HepG2 (cell line): Measurements from ENCODE around the gene BAIAP3. TPM values are rescaled to one million over a fixed set of nuclear protein-coding genes. Genes with fewer than 3 reads are reported as not detected.
A peak's percentile ranks its signal among the peaks of the same experiment; 100 is the strongest.

ENCODE experiments used
- ATAC-seq: fragments of 200-7000 bp; cut with Tn5 transposase; 3 replicates; pipeline ENCODE4 v1.9.1; 2020; ENCODE audit warnings: mild to moderate bottlenecking, moderate library complexity
- BruUV-seq: library from RNA; stranded (reverse); fragments of 400-500 nt; replicated peaks from 2 replicates; lab custom pipeline; 2021; lab: Mats Ljungman, UMichigan
- CTCF ChIA-PET: fragments of 300-600 bp; formaldehyde crosslinking; extraction: SDS; loops from one replicate; lab custom pipeline; 2021; ENCODE audit warnings: low total read pairs, inconsistent platforms, low intra/inter-chr PET ratio; lab: Yijun Ruan, JAX
- POLR2A ChIA-PET: fragments of 350-600 bp; sonication (Branson Sonifier 250); formaldehyde crosslinking; loops from one replicate; lab custom pipeline; 2020; ENCODE audit warnings: antibody characterized with exemption, inconsistent platforms; lab: Yijun Ruan, JAX
- DNase-seq: peaks from one replicate; pipeline ENCODE4 v3.0.0-alpha.2; 2015; ENCODE audit warnings: low spot score
- FAIRE-seq: peaks from 3 replicates; lab custom pipeline; 2011; peaks lifted over from hg19 to GRCh38; lab: Jason Lieb, UNC
- H2AFZ ChIP-seq: one replicate; pipeline ENCODE4 v1.6.1; 2011; ENCODE audit warnings: low read length, inconsistent platforms
- H3K27ac ChIP-seq: fragments of 300-600 bp; 3 replicates; pipeline ENCODE4 v1.8.0; 2011; ENCODE audit warnings: mixed run types, mild to moderate bottlenecking, mixed read lengths, low read length, inconsistent platforms; ENCODE audit not compliant: insufficient read depth; ENCODE audit errors: extremely low read length
- H3K27me3 ChIP-seq, 2 experiments: fragments of 200-600 bp in 1 of 2; 2 replicates in 1 of 2; 3 replicates in 1 of 2; pipeline versions ENCODE4 v1.6.0 to v1.8.0; 2011; ENCODE audit warnings: low read length in 2 of 2, mild to moderate bottlenecking in 2 of 2, moderate library complexity in 2 of 2, inconsistent platforms in 1 of 2; ENCODE audit not compliant: insufficient read depth in 2 of 2, control insufficient read depth in 1 of 2
- H3K36me3 ChIP-seq, 2 experiments: fragments of 200-600 bp in 1 of 2; replicated peaks in 1 of 2; 2 replicates in 1 of 2; 3 replicates in 1 of 2; pipeline versions ENCODE4 v1.5.1 to v1.8.0; 2011; ENCODE audit warnings: low read length in 2 of 2, inconsistent platforms in 1 of 2; ENCODE audit not compliant: insufficient read depth in 2 of 2, control insufficient read depth in 1 of 2
- H3K4me1 ChIP-seq: 2 replicates; pipeline ENCODE4 v1.5.1; 2012; ENCODE audit warnings: low read length, inconsistent platforms; ENCODE audit not compliant: insufficient read depth
- H3K4me2 ChIP-seq: 2 replicates; pipeline ENCODE4 v1.6.0; 2011; ENCODE audit warnings: low read depth, low read length, inconsistent platforms
- H3K4me3 ChIP-seq, 3 experiments: fragments of 200-600 bp in 1 of 3; sonication (generic), shearing (Covaris generic) in 1 of 3; replicated peaks in 1 of 3; 2 replicates each; pipeline ENCODE4 v1.5.1; 2011 to 2016; ENCODE audit warnings: low read length in 3 of 3, inconsistent platforms in 2 of 3, low read depth in 2 of 3, mild to moderate bottlenecking in 2 of 3, control low read depth in 1 of 3, mixed read lengths in 1 of 3; ENCODE audit not compliant: insufficient read depth in 1 of 3
- H3K79me2 ChIP-seq: one replicate; pipeline ENCODE4 v1.6.1; 2011; ENCODE audit warnings: low read length, inconsistent platforms; ENCODE audit not compliant: insufficient read depth
- H3K9ac ChIP-seq: 2 replicates; pipeline ENCODE4 v1.6.0; 2011; ENCODE audit warnings: mild to moderate bottlenecking, low read depth, low read length, inconsistent platforms; ENCODE audit not compliant: insufficient read depth
- H3K9me3 ChIP-seq: 2 replicates; pipeline ENCODE4 v1.5.1; 2012; ENCODE audit warnings: mild to moderate bottlenecking, low read length
- H4K20me1 ChIP-seq: 2 replicates; pipeline ENCODE4 v1.6.0; 2011; ENCODE audit warnings: inconsistent platforms, mild to moderate bottlenecking, low read length, moderate library complexity; ENCODE audit not compliant: insufficient read depth
- HMGXB4 ChIP-seq, 2 experiments: sonication (generic) in 1 of 2; formaldehyde crosslinking in 1 of 2; IDR thresholded peaks; 2 replicates each; pipeline versions ENCODE4 v1.4.0 to v1.6.1; 2018 to 2020; ENCODE audit warnings: missing genetic modification reagents in 2 of 2, borderline replicate concordance in 1 of 2, low read depth in 1 of 2, mild to moderate bottlenecking in 1 of 2, missing biosample characterization in 1 of 2
- KLF9 ChIP-seq: IDR thresholded peaks from 2 replicates; pipeline ENCODE4 v1.6.1; 2016; ENCODE audit warnings: low read depth
- RELA ChIP-seq: sonication (generic); formaldehyde crosslinking; IDR thresholded peaks from 2 replicates; pipeline ENCODE4 v1.4.0; 2020; ENCODE audit warnings: missing genetic modification reagents
- SAP130 ChIP-seq: IDR thresholded peaks from 2 replicates; pipeline ENCODE4 v1.6.1; 2016; ENCODE audit warnings: low read depth
- SNAI1 ChIP-seq: sonication (generic); formaldehyde crosslinking; IDR thresholded peaks from 2 replicates; pipeline ENCODE4 v1.5.0; 2020; ENCODE audit warnings: mild to moderate bottlenecking, missing genetic modification reagents, borderline replicate concordance
- SOX5 ChIP-seq: IDR thresholded peaks from 2 replicates; pipeline ENCODE4 v1.6.1; 2016; ENCODE audit warnings: borderline replicate concordance
- SP140L ChIP-seq: sonication (generic); formaldehyde crosslinking; IDR thresholded peaks from 2 replicates; pipeline ENCODE4 v1.4.0; 2020; ENCODE audit warnings: missing genetic modification reagents, borderline replicate concordance
- THAP11 ChIP-seq: IDR thresholded peaks from 2 replicates; pipeline ENCODE4 v1.6.1; 2016; ENCODE audit warnings: missing biosample characterization, missing genetic modification reagents
- ZBTB21 ChIP-seq: sonication (generic); formaldehyde crosslinking; IDR thresholded peaks from 2 replicates; pipeline ENCODE4 v1.4.0; 2020; ENCODE audit warnings: missing genetic modification reagents
- ZBTB7A ChIP-seq: sonication (generic); formaldehyde crosslinking; IDR thresholded peaks from 2 replicates; pipeline ENCODE4 v1.8.0; 2022; ENCODE audit warnings: mild to moderate bottlenecking, missing genetic modification reagents
- ZNF335 ChIP-seq: sonication (generic); formaldehyde crosslinking; IDR thresholded peaks from 2 replicates; pipeline ENCODE4 v1.4.0; 2020; ENCODE audit warnings: missing genetic modification reagents
- ZNF383 ChIP-seq: sonication (generic); formaldehyde crosslinking; IDR thresholded peaks from 2 replicates; pipeline ENCODE4 v1.4.0; 2020; ENCODE audit warnings: missing genetic modification reagents, mild to moderate bottlenecking, borderline replicate concordance
- ZNF451 ChIP-seq: sonication (generic); formaldehyde crosslinking; IDR thresholded peaks from 2 replicates; pipeline ENCODE4 v1.5.0; 2020; ENCODE audit warnings: mild to moderate bottlenecking, missing genetic modification reagents
- WGBS: methylation state at CpG from one replicate; pipeline ENCODE4 v1.1.6; 2017; ENCODE audit warnings: low lambda C conversion rate; 5-methylcytosine and 5-hydroxymethylcytosine counted together
- in situ Hi-C: cut with HindIII; loops from 2 replicates; pipeline ENCODE4 v1.10.0; 2017; ENCODE audit warnings: low pct_unique_long_range_greater_than_20kb; ENCODE audit not compliant: extremely low pct_ligation_motif_present
- intact Hi-C: fragments of 100-400 bp; cut with micrococcal nuclease; formaldehyde crosslinking; loops from one replicate; pipeline ENCODE4 v1.10.0; 2022; ENCODE audit not compliant: unreplicated experiment
- polyA plus RNA-seq, 8 experiments: library from polyadenylated mRNA; depleted of rRNA in 3 of 8; stranded (reverse) in 7 of 8; unstranded in 1 of 8; fragments of >200 nt; fragmentation: Illumina TruSeq in 4 of 8; extraction: Trizol in 4 of 8; gene quantifications; 2 replicates each; pipeline versions ENCODE4 v1.2.1 to v1.2.3, GENCODE V29; 2011 to 2016; ENCODE audit warnings: low read depth in 4 of 8, missing spikeins in 1 of 8, mixed read lengths in 1 of 8; ENCODE audit not compliant: insufficient read depth in 1 of 8
- total RNA-seq, 5 experiments: library from RNA; depleted of rRNA; stranded (reverse); fragments of >200 nt; fragmentation: Illumina TruSeq; extraction: Trizol; gene quantifications; 2 replicates each; pipeline ENCODE4 v1.2.3, GENCODE V29; 2016; ENCODE audit warnings: low read depth in 1 of 5
- TF ChIP-seq, protein P1 (sequence below): sonication (generic); formaldehyde crosslinking; IDR thresholded peaks from 2 replicates; pipeline ENCODE4 v1.5.0; 2020; ENCODE audit warnings: mild to moderate bottlenecking, missing genetic modification reagents
- TF ChIP-seq, protein P2 (sequence below): IDR thresholded peaks from 2 replicates; pipeline ENCODE4 v1.6.1; 2016; ENCODE audit warnings: control low read depth
- TF ChIP-seq, protein P3 (sequence below): sonication (generic); formaldehyde crosslinking; IDR thresholded peaks from 2 replicates; pipeline ENCODE4 v1.4.0; 2020; ENCODE audit warnings: missing genetic modification reagents

Gene BAIAP3
- total and polyA plus RNA-seq, 2 of the 13 experiments (the other 11 are each of a cell fraction or from before 2014, with no cell fraction given): 3.2 to 5.7 TPM

DNA sequence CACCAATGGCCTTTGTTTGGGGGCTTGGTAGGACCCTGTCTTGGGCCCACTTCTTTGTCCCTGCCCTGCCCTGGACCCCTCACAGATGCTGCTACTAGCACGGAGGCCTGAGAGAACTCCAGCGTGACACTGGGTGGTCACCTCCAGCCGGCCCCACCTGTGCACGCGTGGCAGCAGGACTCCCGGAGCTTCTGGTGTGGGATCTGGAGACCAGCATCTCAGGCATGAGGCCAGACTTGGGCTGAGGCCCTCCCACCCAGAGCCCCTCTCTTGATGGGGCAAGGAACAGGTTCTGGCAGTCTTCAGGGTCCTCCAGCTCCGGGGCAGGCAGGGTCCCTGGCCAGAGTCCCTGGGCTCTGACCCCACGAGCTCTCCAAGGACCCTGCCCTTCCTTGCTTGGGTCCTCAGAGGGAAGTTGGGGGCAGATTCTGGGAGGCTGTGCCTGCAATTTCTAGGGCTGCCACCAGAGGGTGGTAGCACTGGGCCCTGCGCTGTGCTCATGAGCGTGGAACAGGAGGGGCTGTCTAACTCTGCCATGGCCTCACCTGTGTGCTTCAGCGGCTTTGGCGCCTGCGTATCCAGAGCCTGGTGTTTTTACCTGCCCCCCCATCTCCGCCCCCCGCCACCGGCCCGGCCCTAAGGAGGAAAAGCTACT, 3.1 kb upstream of the BAIAP3 start:
- Histone ChIP-seq H4K20me1 (0 out of 2 replicates have a peak, but pooled peaks cover 3% of the 10 kb centered on the region), H2AFZ (no peak overlapping the region), H3K4me3 (peak overlapping the region in 1 of 3 experiments; percentile 79; a peak in 1 of 6 replicates), H3K79me2 (no peaks in the 10 kb centered on the region), H3K4me1 (peaks cover 26% of the 10 kb centered on the region), H3K27me3 (peaks cover 15 to 30% of the 10 kb centered on the region in 2 experiments), H3K36me3 (peaks cover 0 to under 1% of the 10 kb centered on the region in 2 experiments; a peak in 1 of 5 replicates), H3K27ac (no peak overlapping the region), H3K4me2 (peak overlapping the region; percentile 99; the same call in 1 of the 2 replicates), H3K9me3 (no peaks in the 10 kb centered on the region), H3K9ac (no peak overlapping the region)
- intact Hi-C loops: no loop called here
- CTCF ChIA-PET: interaction anchor here (1.2 kb wide), 1 partner anchor 34 kb away, joined by 3 read pairs; no protein-coding TSS in a partner anchor
- in situ Hi-C loops: no loop called here
- ATAC-seq: peak; percentile 58
- peak; percentile 35 for DNase-seq
- no TSS peak for BruUV-seq
- WGBS: 7% methylated on average over 6 of the region's 17 CpGs
- POLR2A ChIA-PET: interaction anchor here (1.1 to 3.6 kb wide), 3 partner anchors 13 to 21 kb away, joined by 5 to 25 read pairs (median 5); partner anchors contain the start of gene UBE2I
- FAIRE-seq: no peak
- TF ChIP-seq SNAI1 (CRISPR knock-in tag): no peak
- TF ChIP-seq ZBTB21 (CRISPR knock-in tag): no peak
- TF ChIP-seq ZNF383 (CRISPR knock-in tag): no peak
- TF ChIP-seq, protein P1, sequence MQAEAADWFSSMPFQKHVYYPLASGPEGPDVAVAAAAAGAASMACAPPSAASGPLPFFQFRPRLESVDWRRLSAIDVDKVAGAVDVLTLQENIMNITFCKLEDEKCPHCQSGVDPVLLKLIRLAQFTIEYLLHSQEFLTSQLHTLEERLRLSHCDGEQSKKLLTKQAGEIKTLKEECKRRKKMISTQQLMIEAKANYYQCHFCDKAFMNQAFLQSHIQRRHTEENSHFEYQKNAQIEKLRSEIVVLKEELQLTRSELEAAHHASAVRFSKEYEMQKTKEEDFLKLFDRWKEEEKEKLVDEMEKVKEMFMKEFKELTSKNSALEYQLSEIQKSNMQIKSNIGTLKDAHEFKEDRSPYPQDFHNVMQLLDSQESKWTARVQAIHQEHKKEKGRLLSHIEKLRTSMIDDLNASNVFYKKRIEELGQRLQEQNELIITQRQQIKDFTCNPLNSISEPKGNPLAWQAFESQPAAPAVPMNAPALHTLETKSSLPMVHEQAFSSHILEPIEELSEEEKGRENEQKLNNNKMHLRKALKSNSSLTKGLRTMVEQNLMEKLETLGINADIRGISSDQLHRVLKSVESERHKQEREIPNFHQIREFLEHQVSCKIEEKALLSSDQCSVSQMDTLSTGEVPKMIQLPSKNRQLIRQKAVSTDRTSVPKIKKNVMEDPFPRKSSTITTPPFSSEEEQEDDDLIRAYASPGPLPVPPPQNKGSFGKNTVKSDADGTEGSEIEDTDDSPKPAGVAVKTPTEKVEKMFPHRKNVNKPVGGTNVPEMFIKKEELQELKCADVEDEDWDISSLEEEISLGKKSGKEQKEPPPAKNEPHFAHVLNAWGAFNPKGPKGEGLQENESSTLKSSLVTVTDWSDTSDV (CRISPR knock-in tag): no peak
- TF ChIP-seq ZNF335 (CRISPR knock-in tag): peak; percentile 50; the same call in 1 of the 2 replicates
- TF ChIP-seq, protein P2, sequence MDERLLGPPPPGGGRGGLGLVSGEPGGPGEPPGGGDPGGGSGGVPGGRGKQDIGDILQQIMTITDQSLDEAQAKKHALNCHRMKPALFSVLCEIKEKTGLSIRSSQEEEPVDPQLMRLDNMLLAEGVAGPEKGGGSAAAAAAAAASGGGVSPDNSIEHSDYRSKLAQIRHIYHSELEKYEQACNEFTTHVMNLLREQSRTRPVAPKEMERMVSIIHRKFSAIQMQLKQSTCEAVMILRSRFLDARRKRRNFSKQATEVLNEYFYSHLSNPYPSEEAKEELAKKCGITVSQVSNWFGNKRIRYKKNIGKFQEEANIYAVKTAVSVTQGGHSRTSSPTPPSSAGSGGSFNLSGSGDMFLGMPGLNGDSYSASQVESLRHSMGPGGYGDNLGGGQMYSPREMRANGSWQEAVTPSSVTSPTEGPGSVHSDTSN (CRISPR knock-in tag): no peak
- 0 out of 2 replicates have a peak, but pooled peaks have one; percentile 29 for TF ChIP-seq ZNF451 (CRISPR knock-in tag)
- TF ChIP-seq, protein P3, sequence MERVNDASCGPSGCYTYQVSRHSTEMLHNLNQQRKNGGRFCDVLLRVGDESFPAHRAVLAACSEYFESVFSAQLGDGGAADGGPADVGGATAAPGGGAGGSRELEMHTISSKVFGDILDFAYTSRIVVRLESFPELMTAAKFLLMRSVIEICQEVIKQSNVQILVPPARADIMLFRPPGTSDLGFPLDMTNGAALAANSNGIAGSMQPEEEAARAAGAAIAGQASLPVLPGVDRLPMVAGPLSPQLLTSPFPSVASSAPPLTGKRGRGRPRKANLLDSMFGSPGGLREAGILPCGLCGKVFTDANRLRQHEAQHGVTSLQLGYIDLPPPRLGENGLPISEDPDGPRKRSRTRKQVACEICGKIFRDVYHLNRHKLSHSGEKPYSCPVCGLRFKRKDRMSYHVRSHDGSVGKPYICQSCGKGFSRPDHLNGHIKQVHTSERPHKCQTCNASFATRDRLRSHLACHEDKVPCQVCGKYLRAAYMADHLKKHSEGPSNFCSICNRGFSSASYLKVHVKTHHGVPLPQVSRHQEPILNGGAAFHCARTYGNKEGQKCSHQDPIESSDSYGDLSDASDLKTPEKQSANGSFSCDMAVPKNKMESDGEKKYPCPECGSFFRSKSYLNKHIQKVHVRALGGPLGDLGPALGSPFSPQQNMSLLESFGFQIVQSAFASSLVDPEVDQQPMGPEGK: peak; percentile 37; the same call in 1 of the 2 replicates
- no peak for TF ChIP-seq SOX5 (CRISPR knock-in tag)
- TF ChIP-seq ZBTB7A (CRISPR knock-in tag): peak; percentile 47; the same call in 1 of the 2 replicates
- TF ChIP-seq THAP11: 0 out of 2 replicates have a peak, but pooled peaks have one; percentile 41
- TF ChIP-seq RELA (CRISPR knock-in tag): no peak
- TF ChIP-seq KLF9 (CRISPR knock-in tag): no peak
- TF ChIP-seq SP140L: no peak
- TF ChIP-seq SAP130 (CRISPR knock-in tag): peak; percentile 51
- peak in 1 of 2 experiments; percentile 20; a peak in 1 of 4 replicates for TF ChIP-seq HMGXB4 (CRISPR knock-in tag; IDR thresholded peaks at IDR 0.05; ENCODE audit: borderline replicate concordance in 1 of 2, low read depth in 1 of 2)
